H1 (cell line): ENCODE measurements around the gene TGFBR1. TPM values are rescaled to one million over a fixed set of nuclear protein-coding genes. Genes with fewer than 3 reads are reported as not detected.

Experiments used
- CTCF ChIA-PET: fragments of 300-600 bp; sonication (Branson Sonifier 250); formaldehyde crosslinking; loops from one replicate; lab custom pipeline; 2021; ENCODE audit not compliant: partially characterized antibody; lab: Charles Lee
- POLR2A ChIA-PET: fragments of 300-600 bp; sonication (Branson Sonifier 250); formaldehyde crosslinking; loops from one replicate; lab custom pipeline; 2021; ENCODE audit warnings: inconsistent platforms; ENCODE audit not compliant: partially characterized antibody; lab: Charles Lee
- DNase-seq, 2 experiments: peaks; one replicate each; pipeline versions ENCODE4 v3.0.0 to v3.0.0-alpha.2; 2010 to 2022; ENCODE audit warnings: low spot score in 2 of 2, low read depth in 1 of 2, mixed read lengths in 1 of 2
- FAIRE-seq: peaks from 2 replicates; lab custom pipeline; 2011; peaks lifted over from hg19 to GRCh38; lab: Jason Lieb, UNC
- H2AFZ ChIP-seq: 2 replicates; pipeline ENCODE4 v1.8.1; 2012; ENCODE audit warnings: low read length, inconsistent platforms
- H2AK5ac ChIP-seq: 2 replicates; pipeline ENCODE4 v1.6.1; 2013; ENCODE audit warnings: low read depth, low read length
- H2BK120ac ChIP-seq: replicated peaks from 2 replicates; pipeline ENCODE3; 2013; ENCODE audit warnings: low read depth, low read length, inconsistent platforms
- H2BK12ac ChIP-seq: 2 replicates; pipeline ENCODE4 v1.6.1; 2013; ENCODE audit warnings: low read depth, low read length
- H2BK15ac ChIP-seq: 2 replicates; pipeline ENCODE4 v1.6.1; 2013; ENCODE audit warnings: low read length
- H2BK20ac ChIP-seq: 2 replicates; pipeline ENCODE4 v1.6.1; 2013; ENCODE audit warnings: low read length
- H2BK5ac ChIP-seq: 2 replicates; pipeline ENCODE4 v1.6.1; 2013; ENCODE audit warnings: low read depth, low read length
- H3K14ac ChIP-seq: 2 replicates; pipeline ENCODE4 v1.6.1; 2013; ENCODE audit warnings: inconsistent platforms; ENCODE audit not compliant: insufficient read length
- H3K18ac ChIP-seq: 2 replicates; pipeline ENCODE4 v1.6.1; 2013; ENCODE audit warnings: low read length; ENCODE audit errors: extremely low read depth
- H3K23ac ChIP-seq: 2 replicates; pipeline ENCODE4 v1.6.1; 2013; ENCODE audit warnings: inconsistent platforms; ENCODE audit not compliant: insufficient read length
- H3K23me2 ChIP-seq: 2 replicates; pipeline ENCODE4 v1.6.1; 2013; ENCODE audit warnings: low read depth, low read length
- H3K27ac ChIP-seq: 2 replicates; pipeline ENCODE4 v1.6.1; 2011; ENCODE audit warnings: low read depth, low read length, inconsistent platforms
- H3K27me3 ChIP-seq, 4 experiments: replicated peaks in 1 of 4; 1 replicate in 1 of 4; 2 replicates in 3 of 4; pipeline versions ENCODE4 v1.6.1 to v1.8.1; 2011 to 2013; ENCODE audit warnings: low read length in 3 of 4, mild to moderate bottlenecking in 3 of 4, inconsistent platforms in 2 of 4, mixed read lengths in 2 of 4, moderate library complexity in 1 of 4; ENCODE audit not compliant: control insufficient read depth in 3 of 4, insufficient read depth in 3 of 4; ENCODE audit errors: extremely low read depth in 1 of 4
- H3K36me3 ChIP-seq, 4 experiments: 2 replicates each; pipeline versions ENCODE4 v1.6.1 to v1.8.1; 2011 to 2013; ENCODE audit warnings: mild to moderate bottlenecking in 4 of 4, low read length in 3 of 4, moderate library complexity in 2 of 4, control low read depth in 1 of 4, inconsistent platforms in 1 of 4; ENCODE audit not compliant: insufficient read depth in 4 of 4, control insufficient read depth in 2 of 4
- H3K4ac ChIP-seq: replicated peaks from 2 replicates; pipeline ENCODE3; 2013; ENCODE audit warnings: low read length, low read depth, mixed read lengths, inconsistent platforms; ENCODE audit not compliant: insufficient read length
- H3K4me1 ChIP-seq, 4 experiments: replicated peaks in 1 of 4; 1 replicate in 1 of 4; 2 replicates in 3 of 4; pipeline versions ENCODE4 v1.6.1 to v1.8.1; 2011 to 2013; ENCODE audit warnings: low read length in 3 of 4, inconsistent platforms in 2 of 4, mixed read lengths in 1 of 4; ENCODE audit not compliant: insufficient read depth in 4 of 4, control insufficient read depth in 3 of 4
- H3K4me2 ChIP-seq, 2 experiments: 2 replicates each; pipeline versions ENCODE4 v1.6.1 to v1.8.1; 2011 to 2013; ENCODE audit warnings: low read depth in 2 of 2, low read length in 2 of 2, control low read depth in 1 of 2, inconsistent platforms in 1 of 2, mild to moderate bottlenecking in 1 of 2; ENCODE audit not compliant: insufficient read depth in 1 of 2
- H3K4me3 ChIP-seq, 4 experiments: fragments of 200-600, 300-600 bp in 1 of 4; sonication (generic), shearing (Covaris generic), sonication (Bioruptor Twin) in 1 of 4; 2 replicates each; pipeline versions ENCODE4 v1.5.1 to v1.8.1; 2011 to 2016; ENCODE audit warnings: low read length in 4 of 4, low read depth in 3 of 4, control low read depth in 2 of 4, inconsistent platforms in 2 of 4, mild to moderate bottlenecking in 2 of 4, mixed read lengths in 1 of 4, moderate library complexity in 1 of 4; ENCODE audit not compliant: insufficient read depth in 2 of 4; ENCODE audit errors: extremely low read depth in 1 of 4
- H3K56ac ChIP-seq: replicated peaks from 2 replicates; pipeline ENCODE3; 2013; ENCODE audit warnings: low read depth, mild to moderate bottlenecking, mixed read lengths, low read length, inconsistent platforms; ENCODE audit not compliant: insufficient read length
- H3K79me1 ChIP-seq: 2 replicates; pipeline ENCODE4 v1.6.1; 2013; ENCODE audit warnings: low read depth, low read length, control low read depth
- H3K79me2 ChIP-seq, 2 experiments: 2 replicates each; pipeline versions ENCODE4 v1.6.1 to v1.8.1; 2012 to 2013; ENCODE audit warnings: low read length in 2 of 2, mild to moderate bottlenecking in 2 of 2, inconsistent platforms in 1 of 2; ENCODE audit not compliant: insufficient read depth in 2 of 2, control insufficient read depth in 1 of 2
- H3K9ac ChIP-seq, 4 experiments: replicated peaks in 1 of 4; 1 replicate in 1 of 4; 2 replicates in 3 of 4; pipeline versions ENCODE4 v1.6.1 to v1.8.1; 2011 to 2013; ENCODE audit warnings: low read depth in 3 of 4, low read length in 3 of 4, control low read depth in 2 of 4, mild to moderate bottlenecking in 2 of 4, moderate library complexity in 2 of 4, inconsistent platforms in 1 of 4; ENCODE audit errors: extremely low read depth in 1 of 4
- H3K9me3 ChIP-seq, 2 experiments: 2 replicates each; pipeline versions ENCODE4 v1.6.1 to v1.8.1; 2012 to 2013; ENCODE audit warnings: mild to moderate bottlenecking in 2 of 2, moderate library complexity in 2 of 2, control low read depth in 1 of 2, inconsistent platforms in 1 of 2, low read depth in 1 of 2, low read length in 1 of 2, mixed read lengths in 1 of 2; ENCODE audit not compliant: insufficient read depth in 2 of 2
- H4K20me1 ChIP-seq, 2 experiments: replicated peaks in 1 of 2; 2 replicates each; pipeline versions ENCODE3 to v1.8.1; 2011 to 2013; ENCODE audit warnings: inconsistent platforms in 2 of 2, low read length in 2 of 2, mild to moderate bottlenecking in 1 of 2; ENCODE audit not compliant: insufficient read depth in 2 of 2, control insufficient read depth in 1 of 2
- H4K5ac ChIP-seq: 2 replicates; pipeline ENCODE4 v1.6.1; 2013; ENCODE audit warnings: low read length, low read depth, mixed read lengths, inconsistent platforms; ENCODE audit not compliant: insufficient read length
- H4K8ac ChIP-seq: 2 replicates; pipeline ENCODE4 v1.8.0; 2013; ENCODE audit warnings: mild to moderate bottlenecking, moderate library complexity, low read length, inconsistent platforms; ENCODE audit not compliant: insufficient read depth; ENCODE audit errors: extremely low read depth
- H4K91ac ChIP-seq: replicated peaks from 2 replicates; pipeline ENCODE3; 2013; ENCODE audit warnings: low read length, mixed read lengths, inconsistent platforms; ENCODE audit not compliant: insufficient read length
- ATF2 ChIP-seq: IDR thresholded peaks from 2 replicates; pipeline ENCODE4 v1.6.1; 2012; ENCODE audit warnings: low read length, inconsistent platforms
- ATF3 ChIP-seq: IDR thresholded peaks from 2 replicates; pipeline ENCODE4 v1.6.1; 2011; ENCODE audit warnings: low read depth, mild to moderate bottlenecking, low read length; ENCODE audit not compliant: insufficient read depth
- EGR1 ChIP-seq: IDR thresholded peaks from 2 replicates; pipeline ENCODE4 v1.6.1; 2011; ENCODE audit warnings: low read depth, low read length, borderline replicate concordance
- SP4 ChIP-seq: IDR thresholded peaks from 2 replicates; pipeline ENCODE4 v1.6.1; 2012; ENCODE audit warnings: low read length, inconsistent platforms
- TAF1 ChIP-seq: IDR thresholded peaks from 2 replicates; pipeline ENCODE4 v1.6.1; 2011; ENCODE audit warnings: mild to moderate bottlenecking, low read depth, low read length
- WGBS, 2 experiments: shearing (Covaris generic) in 1 of 2; methylation state at CpG; one replicate each; pipeline versions ENCODE4 v1.1.6 to v1.1.7; 2013 to 2015; ENCODE audit warnings: low lambda C conversion rate in 2 of 2, mixed read lengths in 2 of 2, inconsistent platforms in 1 of 2, low coverage in 1 of 2, missing lambda C conversion rate in 1 of 2; ENCODE audit not compliant: insufficient replicate concordance in 2 of 2, insufficient coverage in 1 of 2, insufficient read length in 1 of 2; ENCODE audit errors: extremely low coverage in 1 of 2, missing lambda C conversion rate in 1 of 2; 5-methylcytosine and 5-hydroxymethylcytosine counted together
- polyA plus RNA-seq, 7 experiments: library from polyadenylated mRNA; depleted of rRNA in 3 of 7; stranded (reverse) in 5 of 7; unstranded in 2 of 7; fragments of >200 nt in 5 of 7; fragments of 200-250 nt in 2 of 7; gene quantifications; 1 replicate in 5 of 7; 2 replicates in 1 of 7; 4 replicates in 1 of 7; pipeline versions ENCODE4 v1.2.1 to v1.2.3, GENCODE V29; 2011 to 2013; ENCODE audit warnings: missing spikeins in 2 of 7, mixed read lengths in 2 of 7
- total RNA-seq: library from RNA; stranded (reverse); fragmentation: NEBNext Ultra II Directional; extraction: Animal tissue kit (Norgen Biotek cat#: 25700); gene quantifications from 2 replicates; pipeline ENCODE4 v1.2.1, GENCODE V29; 2021

Gene TGFBR1
- total and polyA plus RNA-seq, 2 of the 8 experiments (the other 6 are each of a cell fraction or from before 2014, with no cell fraction given) = 16.8 to 52.4 TPM

GRCh38 chr9:99183616-99184015 lies 78.7 kb downstream of the TGFBR1 start:
- FAIRE-seq (no peak), DNase-seq (no peak)
- no peak overlapping the region for H3K23ac ChIP-seq
- no peak overlapping the region for H3K9ac ChIP-seq
- no peak overlapping the region for H4K8ac ChIP-seq
- CTCF ChIA-PET = interaction anchor here (0.7 to 9.4 kb wide), 16 partner anchors 9 to 1141 kb away, joined by 3 to 105 read pairs (median 8); no protein-coding TSS in a partner anchor
- POLR2A ChIA-PET = interaction anchor here (1.1 to 1.8 kb wide), 3 partner anchors 16 to 39 kb away, joined by 3 to 7 read pairs (median 5); partner anchors contain the start of genes ALG2 and SEC61B
- H2AK5ac ChIP-seq = no peak overlapping the region
- no peak for TF ChIP-seq TAF1
- no peak for TF ChIP-seq SP4
- no peak for TF ChIP-seq EGR1
- TF ChIP-seq ATF2 = no peak
- no peak for TF ChIP-seq ATF3
- no peak overlapping the region for H3K4me2 ChIP-seq
- no peak overlapping the region for H3K14ac ChIP-seq
- no peaks in the 10 kb centered on the region for H3K9me3 ChIP-seq
- no peaks in the 10 kb centered on the region for H3K36me3 ChIP-seq
- no peaks in the 10 kb centered on the region for H3K27me3 ChIP-seq
- no peak overlapping the region for H2AFZ ChIP-seq
- H4K91ac ChIP-seq = no peak overlapping the region
- H3K4me1 ChIP-seq = peaks cover 0 to 3% (median 1%) of the 10 kb centered on the region in 4 experiments; a peak in 2 of 7 replicates
- no peak overlapping the region for H2BK5ac ChIP-seq
- no peak overlapping the region for H3K18ac ChIP-seq
- no peak overlapping the region for H3K4me3 ChIP-seq
- H3K56ac ChIP-seq = no peak overlapping the region
- H2BK15ac ChIP-seq = no peak overlapping the region
- no peak overlapping the region for H4K5ac ChIP-seq
- H4K20me1 ChIP-seq = no peaks in the 10 kb centered on the region
- no peaks in the 10 kb centered on the region for H3K23me2 ChIP-seq
- no peak overlapping the region for H3K27ac ChIP-seq
- 0 out of 2 replicates have a peak overlapping the region, but pooled peaks have one; percentile 18 for H2BK12ac ChIP-seq
- no peak overlapping the region for H2BK120ac ChIP-seq
- H3K4ac ChIP-seq = no peak overlapping the region
- H3K79me2 ChIP-seq = no peaks in the 10 kb centered on the region
- 92% methylated on average over 3 of the region's 3 CpGs; no CpG with 5 or more reads in 1 of the 2 experiments for WGBS, 2 experiments
- H3K79me1 ChIP-seq = no peaks in the 10 kb centered on the region
- H2BK20ac ChIP-seq = no peak overlapping the region
